ENCODE results near the gene EPB41L5.

DNA sequence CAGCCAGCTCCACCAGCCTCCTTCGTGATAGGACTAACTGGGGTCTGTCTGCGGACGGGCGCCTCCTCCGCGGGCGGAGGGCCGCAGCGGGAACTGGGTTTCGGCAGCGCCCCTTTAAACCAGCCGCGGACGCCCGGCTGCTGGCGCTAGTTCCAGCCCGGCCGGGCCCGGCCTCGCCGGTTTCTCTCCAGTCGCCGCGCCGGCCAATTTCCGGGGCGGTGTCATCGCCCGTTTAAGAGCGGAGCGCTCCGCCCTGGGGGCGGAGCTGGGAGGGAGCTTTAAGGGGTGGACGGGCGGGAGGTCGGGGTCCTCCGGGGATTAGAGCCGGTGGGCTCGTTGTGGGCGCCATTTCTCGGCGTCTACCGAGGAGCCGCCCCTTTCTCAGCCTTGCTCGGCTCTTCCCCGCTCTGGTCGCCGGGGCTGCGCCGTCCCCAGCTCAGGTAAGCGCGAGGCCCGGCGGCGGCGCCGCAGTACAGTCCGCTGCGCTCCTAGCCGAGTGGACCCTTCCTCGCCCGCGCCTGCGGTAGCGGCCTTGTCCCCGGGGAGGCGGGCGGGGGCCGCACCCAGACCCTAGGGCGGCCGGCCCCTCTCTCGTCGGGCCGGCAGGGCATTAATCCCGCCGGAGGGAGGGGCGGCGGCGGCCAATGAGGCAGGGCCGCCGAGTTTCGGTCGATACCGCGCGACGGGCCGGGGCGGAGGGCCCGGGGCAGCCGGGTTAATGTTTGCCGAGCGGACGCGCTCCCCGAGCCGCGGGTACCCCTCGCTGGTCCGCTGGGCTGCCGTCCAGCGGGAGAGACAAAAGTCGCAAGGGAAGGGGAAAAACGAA is at the start of gene EPB41L5:
- TF ChIP-seq, protein P1, sequence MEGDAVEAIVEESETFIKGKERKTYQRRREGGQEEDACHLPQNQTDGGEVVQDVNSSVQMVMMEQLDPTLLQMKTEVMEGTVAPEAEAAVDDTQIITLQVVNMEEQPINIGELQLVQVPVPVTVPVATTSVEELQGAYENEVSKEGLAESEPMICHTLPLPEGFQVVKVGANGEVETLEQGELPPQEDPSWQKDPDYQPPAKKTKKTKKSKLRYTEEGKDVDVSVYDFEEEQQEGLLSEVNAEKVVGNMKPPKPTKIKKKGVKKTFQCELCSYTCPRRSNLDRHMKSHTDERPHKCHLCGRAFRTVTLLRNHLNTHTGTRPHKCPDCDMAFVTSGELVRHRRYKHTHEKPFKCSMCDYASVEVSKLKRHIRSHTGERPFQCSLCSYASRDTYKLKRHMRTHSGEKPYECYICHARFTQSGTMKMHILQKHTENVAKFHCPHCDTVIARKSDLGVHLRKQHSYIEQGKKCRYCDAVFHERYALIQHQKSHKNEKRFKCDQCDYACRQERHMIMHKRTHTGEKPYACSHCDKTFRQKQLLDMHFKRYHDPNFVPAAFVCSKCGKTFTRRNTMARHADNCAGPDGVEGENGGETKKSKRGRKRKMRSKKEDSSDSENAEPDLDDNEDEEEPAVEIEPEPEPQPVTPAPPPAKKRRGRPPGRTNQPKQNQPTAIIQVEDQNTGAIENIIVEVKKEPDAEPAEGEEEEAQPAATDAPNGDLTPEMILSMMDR (IDR thresholded peaks at IDR 0.05): peak in 1 of 3 donors; percentile 12
- TF ChIP-seq POLR2A (IDR thresholded peaks at IDR 0.05): peak; percentile 32

Measured in ovary (tissue), 3 donors.